NCI-H2107 treated with DMSO at 0.1 percent for 48 hours (cell line): ENCODE results near the gene AOPEP.

Source experiments
- DNase-seq: peaks from one replicate; lab custom pipeline; 2025; ENCODE audit not compliant: unreplicated experiment; lab: John Stamatoyannopoulos, UW

Gene AOPEP

GRCh38 chr9:94983552-94983951 lies 257.1 kb downstream of the AOPEP start:
- DNase-seq = no peak

- no peak for DNase-seq
These were observed 258.5 kb downstream of the AOPEP start for GRCh38 chr9:94984891-94985476.

- DNase-seq = no peak
These were observed 259.1 kb downstream of the AOPEP start for GRCh38 chr9:94985649-94986048.

GRCh38 chr9:94987731-94988130 lies 261.2 kb downstream of the AOPEP start:
- no peak for DNase-seq

- no peak for DNase-seq
These were observed 264.5 kb downstream of the AOPEP start for GRCh38 chr9:94990897-94991561.

- DNase-seq = no peak
These were observed 265.7 kb downstream of the AOPEP start for GRCh38 chr9:94991961-94992907.

GRCh38 chr9:94993160-94993820 lies 266.8 kb downstream of the AOPEP start:
- DNase-seq = no peak

- DNase-seq = no peak
These were observed 267.3 kb downstream of the AOPEP start for GRCh38 chr9:94993821-94994165.

- DNase-seq = no peak
These were observed 268.7 kb downstream of the AOPEP start for GRCh38 chr9:94995048-94995693.

- DNase-seq = no peak
These were observed 270.1 kb downstream of the AOPEP start for GRCh38 chr9:94996641-94997040.

GRCh38 chr9:94997727-94998126 lies 271.2 kb downstream of the AOPEP start:
- no peak for DNase-seq

GRCh38 chr9:94999832-95000231 lies 273.3 kb downstream of the AOPEP start:
- DNase-seq = no peak

- no peak for DNase-seq
These were observed 274.3 kb downstream of the AOPEP start for GRCh38 chr9:95000821-95001220.

- DNase-seq = no peak
These were observed 275.2 kb downstream of the AOPEP start for GRCh38 chr9:95001720-95002119.

- DNase-seq = peak; percentile 31
These were observed 277.4 kb downstream of the AOPEP start for GRCh38 chr9:95003689-95004410.

- no peak for DNase-seq
These were observed 278.1 kb downstream of the AOPEP start for GRCh38 chr9:95004411-95005277.

GRCh38 chr9:95005278-95006143 lies 279.0 kb downstream of the AOPEP start:
- peak; percentile 49 for DNase-seq

GRCh38 chr9:95007226-95007869 lies 280.8 kb downstream of the AOPEP start:
- DNase-seq = peak; percentile 40
